Measurements from ENCODE around the gene MEIOC.

- TF ChIP-seq CTCF (IDR thresholded peaks at IDR 0.05; ENCODE audit: low read depth, low read length, poor library complexity, severe bottlenecking) (no peak), EZH2phosphoT487 (IDR thresholded peaks at IDR 0.05; ENCODE audit: borderline replicate concordance, low read length) (no peak)
Observed at GRCh38 chr17:44623070-44623725, 33.1 kb upstream of the MEIOC start.

Measured in DOHH2 (cell line).